Activated T-cell treated with anti-CD3 and anti-CD28 coated beads, Interleukin-2, amount 50 U/mL, for 24 hours (primary cell): ENCODE data around the gene C18orf32.
"Not testable (repeated sequence)": the region's sequence is repeated elsewhere in the genome, so short reads cannot be mapped to it uniquely, and the experiment has no call there.

Source experiments
- DNase-seq: peaks from one replicate; pipeline ENCODE4 v3.0.0-alpha.2; 2020
- H3K27ac Mint-ChIP-seq: 2 replicates; pipeline ENCODE4 v1.8.0; 2020; ENCODE audit warnings: mild to moderate bottlenecking, mixed read lengths
- H3K27me3 Mint-ChIP-seq: 2 replicates; pipeline ENCODE4 v1.8.0; 2020; ENCODE audit warnings: mixed read lengths
- H3K36me3 Mint-ChIP-seq: 2 replicates; pipeline ENCODE4 v1.8.0; 2020; ENCODE audit warnings: low read depth, mixed read lengths
- H3K4me1 Mint-ChIP-seq: 2 replicates; pipeline ENCODE4 v1.8.0; 2020; ENCODE audit warnings: low read depth, mixed read lengths
- H3K4me3 Mint-ChIP-seq: 2 replicates; pipeline ENCODE4 v1.8.0; 2020; ENCODE audit warnings: mild to moderate bottlenecking, moderate library complexity, mixed read lengths
- H3K9me3 Mint-ChIP-seq: 2 replicates; pipeline ENCODE4 v1.8.0; 2020; ENCODE audit warnings: mixed read lengths

Gene C18orf32

DNA sequence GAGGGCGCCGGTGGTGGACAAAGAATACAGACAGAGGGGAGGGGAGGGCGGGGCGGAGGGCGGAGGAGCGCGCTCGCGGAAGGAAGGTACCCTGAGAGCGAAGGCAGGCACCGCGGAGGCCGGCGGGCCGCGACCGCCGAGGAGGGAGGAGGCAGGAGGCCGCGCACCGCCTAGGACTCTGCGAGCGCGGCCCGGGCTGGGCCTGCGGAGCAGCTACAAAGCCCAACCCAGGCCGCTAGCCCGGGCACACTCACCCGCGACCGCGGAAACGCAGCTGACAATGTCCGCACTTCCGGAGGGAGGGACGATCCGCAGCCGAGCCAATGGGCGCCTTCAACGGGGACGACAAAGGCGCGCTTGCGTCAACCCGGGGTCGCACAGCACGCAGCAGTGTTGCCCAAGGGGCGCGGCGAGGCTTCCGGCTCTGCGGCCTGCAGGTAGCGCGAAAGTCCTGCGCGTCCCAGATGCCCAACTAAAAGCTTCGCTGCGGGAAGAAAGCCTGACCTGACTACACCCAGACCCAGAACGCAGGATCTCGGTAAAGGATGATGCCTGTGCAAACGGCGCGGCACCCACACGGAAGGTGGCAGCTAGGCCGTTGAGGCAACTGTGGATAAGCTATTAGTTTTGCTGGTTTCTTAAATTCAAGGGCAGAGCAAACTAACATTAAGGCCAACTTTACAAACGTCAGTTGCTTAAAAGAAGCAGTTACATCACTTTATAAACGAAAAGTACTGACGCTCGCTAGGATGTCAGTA, at the start of gene C18orf32:
TSS of gene C18orf32 (minus strand) at position 282 of the 758 bp plus-strand sequence. CDS start 3,486 bp downstream, outside the sequence.
- Mint-ChIP-seq H3K27me3 (no peaks in the 10 kb centered on the region), H3K36me3 (peaks cover 81% of the 10 kb centered on the region), H3K4me1 (peaks cover 65% of the 10 kb centered on the region), H3K27ac (peak within 1 kb of the TSS; percentile 100), H3K9me3 (no peaks in the 10 kb centered on the region), H3K4me3 (peak within 1 kb of the TSS; percentile 99)
- DNase-seq, result peak; percentile 97

GRCh38 chr18:49534846-49535601, 48.0 kb upstream of the C18orf32 start:
- Mint-ChIP-seq H3K27me3 (peaks cover 18% of the 10 kb centered on the region), H3K4me1 (no peaks in the 10 kb centered on the region), H3K9me3 (peaks cover 2% of the 10 kb centered on the region), H3K4me3 (no peak overlapping the region), H3K36me3 (no peaks in the 10 kb centered on the region), H3K27ac (no peak overlapping the region)
- no peak for DNase-seq

- H3K36me3 Mint-ChIP-seq, result no peaks in the 10 kb centered on the region
- no peak overlapping the region for H3K27ac Mint-ChIP-seq
- no peaks in the 10 kb centered on the region for H3K4me1 Mint-ChIP-seq
- no peak overlapping the region for H3K4me3 Mint-ChIP-seq
- DNase-seq, result no peak
- H3K27me3 Mint-ChIP-seq, result peaks cover 30% of the 10 kb centered on the region
- peaks cover 2% of the 10 kb centered on the region for H3K9me3 Mint-ChIP-seq
Measured at GRCh38 chr18:49531678-49532153, 44.7 kb upstream of the C18orf32 start.

GRCh38 chr18:49529596-49529995, 42.6 kb upstream of the C18orf32 start:
- Mint-ChIP-seq H3K4me3 (no peak overlapping the region), H3K36me3 (no peaks in the 10 kb centered on the region), H3K9me3 (peaks cover 1% of the 10 kb centered on the region), H3K4me1 (no peaks in the 10 kb centered on the region), H3K27ac (no peak overlapping the region), H3K27me3 (peaks cover 30% of the 10 kb centered on the region)
- no peak for DNase-seq

- no peak for DNase-seq
- Mint-ChIP-seq H3K36me3 (no peaks in the 10 kb centered on the region), H3K27ac (no peak overlapping the region), H3K9me3 (no peaks in the 10 kb centered on the region), H3K4me1 (no peaks in the 10 kb centered on the region), H3K4me3 (no peak overlapping the region), H3K27me3 (peaks cover 28% of the 10 kb centered on the region)
Measured at GRCh38 chr18:49527631-49528327, 40.7 kb upstream of the C18orf32 start.

DNA sequence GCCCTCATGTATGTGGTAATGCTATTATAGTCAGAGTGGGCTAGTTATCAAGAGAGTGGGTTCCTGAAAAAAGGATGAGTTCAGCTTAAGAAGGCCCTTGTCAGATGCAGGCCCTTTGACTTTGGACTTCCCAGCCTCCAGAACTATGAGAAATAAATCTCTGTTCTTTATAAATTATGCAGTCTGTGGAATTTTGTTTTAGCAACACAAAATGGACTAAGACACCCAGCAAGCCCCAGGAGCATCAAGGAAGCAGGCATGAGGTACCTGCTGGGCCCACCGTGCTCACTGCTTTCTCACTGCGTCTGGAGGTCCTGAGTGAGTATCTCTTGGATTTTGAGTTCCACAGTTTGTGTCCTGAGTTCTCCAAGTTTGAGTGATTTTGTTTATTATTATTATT, 38.9 kb upstream of the C18orf32 start:
- H3K9me3 Mint-ChIP-seq, result no peaks in the 10 kb centered on the region
- H3K36me3 Mint-ChIP-seq, result no peaks in the 10 kb centered on the region
- H3K27me3 Mint-ChIP-seq, result peaks cover 20% of the 10 kb centered on the region
- no peaks in the 10 kb centered on the region for H3K4me1 Mint-ChIP-seq
- no peak for DNase-seq
- no peak overlapping the region for H3K27ac Mint-ChIP-seq
- no peak overlapping the region for H3K4me3 Mint-ChIP-seq

DNA sequence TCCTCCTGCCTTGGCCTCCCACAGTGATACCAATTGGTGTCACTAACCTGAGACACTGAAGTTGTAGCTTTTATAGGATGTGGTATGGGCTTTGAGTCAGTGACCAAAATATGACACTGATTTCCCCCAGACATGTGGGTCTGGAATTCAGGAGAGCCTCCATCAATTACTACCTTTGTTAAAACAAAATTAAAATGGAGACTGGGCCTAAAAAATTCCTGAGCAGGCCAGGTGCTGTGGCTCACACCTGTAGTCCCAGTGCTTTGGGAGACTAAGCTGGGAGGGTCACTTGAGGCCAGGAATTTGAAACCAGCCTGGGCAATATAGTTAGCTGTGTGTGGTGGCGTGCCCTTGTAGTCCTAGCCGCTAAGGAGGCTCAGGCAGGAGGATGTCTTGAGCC, 37.9 kb upstream of the C18orf32 start:
- no peak overlapping the region for H3K4me3 Mint-ChIP-seq
- no peaks in the 10 kb centered on the region for H3K9me3 Mint-ChIP-seq
- H3K27ac Mint-ChIP-seq, result no peak overlapping the region
- no peaks in the 10 kb centered on the region for H3K36me3 Mint-ChIP-seq
- DNase-seq, result no peak
- H3K27me3 Mint-ChIP-seq, result peaks cover 12% of the 10 kb centered on the region
- H3K4me1 Mint-ChIP-seq, result no peaks in the 10 kb centered on the region

- H3K27ac Mint-ChIP-seq, result no peak overlapping the region
- no peaks in the 10 kb centered on the region for H3K4me1 Mint-ChIP-seq
- H3K36me3 Mint-ChIP-seq, result no peaks in the 10 kb centered on the region
Measured at GRCh38 chr18:49524349-49524748, 37.3 kb upstream of the C18orf32 start.

GRCh38 chr18:49523580-49524093, 36.6 kb upstream of the C18orf32 start:
- not testable (repeated sequence) for H3K4me3 Mint-ChIP-seq, H3K4me1 Mint-ChIP-seq, DNase-seq, H3K27me3 Mint-ChIP-seq, H3K9me3 Mint-ChIP-seq, H3K36me3 Mint-ChIP-seq, H3K27ac Mint-ChIP-seq

More at GRCh38 chr18:49524349-49524748, 37.3 kb upstream of the C18orf32 start:
- no peak overlapping the region for H3K4me3 Mint-ChIP-seq
- no peak for DNase-seq
- H3K27me3 Mint-ChIP-seq, result peaks cover 6% of the 10 kb centered on the region
- H3K9me3 Mint-ChIP-seq, result no peaks in the 10 kb centered on the region

- H3K9me3 Mint-ChIP-seq, result no peaks in the 10 kb centered on the region
- no peak for DNase-seq
- no peaks in the 10 kb centered on the region for H3K36me3 Mint-ChIP-seq
- no peaks in the 10 kb centered on the region for H3K4me1 Mint-ChIP-seq
- H3K27ac Mint-ChIP-seq, result no peak overlapping the region
- H3K27me3 Mint-ChIP-seq, result no peaks in the 10 kb centered on the region
- H3K4me3 Mint-ChIP-seq, result no peak overlapping the region
Measured at GRCh38 chr18:49521216-49521835, 34.3 kb upstream of the C18orf32 start.

- Mint-ChIP-seq H3K9me3 (no peaks in the 10 kb centered on the region), H3K4me3 (no peak overlapping the region), H3K36me3 (no peaks in the 10 kb centered on the region), H3K4me1 (no peaks in the 10 kb centered on the region), H3K27ac (no peak overlapping the region), H3K27me3 (no peaks in the 10 kb centered on the region)
- no peak for DNase-seq
Measured at GRCh38 chr18:49520661-49521145, 33.7 kb upstream of the C18orf32 start.

DNA sequence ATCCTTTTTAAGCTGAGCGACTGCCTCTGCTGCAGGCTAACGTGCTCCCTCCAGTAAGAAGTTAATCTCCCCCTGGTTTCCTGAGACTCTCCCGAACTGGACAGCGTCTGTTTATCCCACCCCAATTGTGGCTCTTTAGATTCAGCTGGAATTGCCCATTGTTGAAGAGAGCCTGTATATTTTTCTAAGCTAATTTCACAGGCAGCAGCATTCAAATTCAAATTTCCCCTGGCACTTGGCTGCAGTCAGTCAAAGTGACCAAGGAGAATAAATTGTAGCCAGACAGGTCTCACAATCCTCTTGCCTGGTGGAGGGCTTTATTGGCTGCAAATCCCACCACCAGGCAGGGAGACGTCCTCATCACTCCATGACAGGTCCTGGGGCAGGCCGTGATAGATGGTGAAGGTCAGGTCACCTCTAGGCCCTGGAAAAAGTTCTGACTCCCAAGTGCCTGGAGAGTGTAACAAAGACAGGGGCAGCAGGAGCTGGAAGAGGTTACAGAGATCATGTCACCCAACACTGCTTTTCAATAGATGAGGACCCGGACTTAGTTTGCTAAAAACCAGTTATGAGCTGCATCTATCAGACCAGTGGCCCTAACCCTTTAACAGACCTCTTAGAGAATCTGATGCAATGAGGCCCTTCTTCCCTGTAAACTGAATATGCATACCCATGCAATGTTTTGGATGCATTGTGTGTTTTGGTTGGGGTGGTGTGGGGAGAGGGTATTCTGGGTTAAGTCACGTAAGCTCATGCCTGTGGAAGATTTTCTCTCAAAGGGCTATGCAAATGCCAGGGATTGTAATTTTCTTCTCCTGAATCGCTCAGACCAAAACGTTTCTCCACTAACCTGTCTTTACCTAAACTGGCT, 32.3 kb upstream of the C18orf32 start:
- Mint-ChIP-seq H3K9me3 (no peaks in the 10 kb centered on the region), H3K27ac (no peak overlapping the region), H3K4me1 (no peaks in the 10 kb centered on the region), H3K27me3 (no peaks in the 10 kb centered on the region), H3K36me3 (no peaks in the 10 kb centered on the region), H3K4me3 (no peak overlapping the region)
- DNase-seq, result no peak

DNA sequence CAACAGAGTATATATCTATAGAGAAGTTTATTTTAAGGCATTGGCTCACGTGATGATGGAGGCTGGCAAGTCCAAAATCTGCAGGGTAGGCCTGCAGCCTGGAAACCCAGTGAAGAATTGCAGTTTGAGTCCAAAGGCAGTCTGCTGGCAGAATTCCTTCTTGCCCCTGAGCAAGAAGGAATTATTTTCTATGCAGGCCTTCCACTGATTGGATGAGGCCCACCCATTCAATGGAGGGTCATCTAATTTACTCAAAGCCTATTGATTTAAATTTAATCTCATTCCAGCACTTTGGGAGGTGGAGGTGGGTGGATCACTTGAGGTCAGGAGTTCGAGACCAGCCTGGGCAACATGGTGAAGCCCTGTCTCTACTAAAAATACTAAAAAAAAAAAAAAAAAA, 30.4 kb upstream of the C18orf32 start:
- Mint-ChIP-seq H3K4me1 (no peaks in the 10 kb centered on the region), H3K27ac (no peak overlapping the region), H3K4me3 (no peak overlapping the region), H3K9me3 (no peaks in the 10 kb centered on the region), H3K27me3 (no peaks in the 10 kb centered on the region), H3K36me3 (no peaks in the 10 kb centered on the region)
- no peak for DNase-seq
